ENCODE results near the gene MTFR1L.
"Not testable (repeated sequence)": the region's sequence is repeated elsewhere in the genome, so short reads cannot be mapped to it uniquely, and the experiment has no call there.

MTFR1L gene

DNA sequence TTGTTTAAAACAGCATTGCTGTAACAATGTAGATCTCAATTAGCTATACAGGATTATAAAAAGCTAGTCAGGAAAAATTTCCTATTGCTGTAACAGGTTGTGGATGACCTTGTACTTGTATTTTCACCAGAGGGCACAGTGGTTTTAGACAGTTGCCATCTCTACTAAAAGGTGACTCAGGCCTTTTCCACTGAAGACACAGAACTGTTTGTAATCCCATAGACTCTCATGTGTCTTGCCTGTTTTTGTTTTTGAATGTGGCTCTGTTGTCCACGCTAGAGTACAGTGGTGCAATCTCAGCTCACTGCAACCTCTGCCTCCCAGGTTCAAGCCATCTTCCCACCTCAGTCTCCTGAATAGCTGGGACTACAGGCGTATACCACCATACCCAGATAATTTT, 5.9 kb downstream of the MTFR1L start:
- DNase-seq (ENCODE audit: low read depth in 3 of 3, low spot score in 1 of 3) = no peak

DNA sequence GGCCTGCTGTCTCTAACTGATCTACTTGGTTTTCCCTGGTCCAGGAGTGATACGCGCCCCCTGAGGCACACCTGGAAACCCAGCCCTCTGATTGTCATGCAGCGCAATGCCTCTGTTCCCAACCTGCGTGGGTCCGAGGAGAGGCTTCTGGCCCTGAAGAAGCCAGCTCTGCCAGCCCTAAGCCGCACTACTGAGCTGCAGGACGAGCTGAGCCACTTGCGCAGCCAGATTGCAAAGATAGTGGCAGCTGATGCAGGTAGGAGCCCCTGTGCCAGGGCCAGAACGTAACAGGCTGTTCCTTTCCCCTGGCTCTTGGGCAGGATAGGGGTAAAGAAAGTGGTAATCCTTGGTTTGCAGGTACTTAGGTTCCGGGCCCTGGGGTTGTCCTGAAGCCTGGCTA, 6.8 kb downstream of the MTFR1L start:
- no peak for DNase-seq (ENCODE audit: low read depth in 3 of 3, low spot score in 1 of 3)

DNA sequence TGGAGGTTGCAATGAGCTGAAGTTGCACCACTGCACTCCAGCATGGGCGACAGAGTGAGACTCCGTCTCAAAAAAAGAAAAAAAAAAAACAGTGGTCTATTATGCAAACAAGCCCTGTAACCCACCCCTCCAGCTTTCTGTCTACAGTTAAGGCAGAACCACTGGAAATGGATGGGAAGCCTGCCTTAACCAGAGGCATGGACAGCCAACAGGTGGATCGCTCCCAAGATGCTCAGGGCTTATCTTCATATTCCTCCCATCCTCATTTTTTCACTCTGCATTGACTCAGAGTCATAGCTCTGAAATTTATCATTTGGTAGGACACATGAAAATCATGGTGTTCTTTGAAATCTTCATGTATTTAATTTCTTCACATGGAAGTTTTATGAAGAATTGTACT, 8.7 kb downstream of the MTFR1L start:
- no peak for DNase-seq (ENCODE audit: low read depth in 3 of 3, low spot score in 1 of 3)

DNA sequence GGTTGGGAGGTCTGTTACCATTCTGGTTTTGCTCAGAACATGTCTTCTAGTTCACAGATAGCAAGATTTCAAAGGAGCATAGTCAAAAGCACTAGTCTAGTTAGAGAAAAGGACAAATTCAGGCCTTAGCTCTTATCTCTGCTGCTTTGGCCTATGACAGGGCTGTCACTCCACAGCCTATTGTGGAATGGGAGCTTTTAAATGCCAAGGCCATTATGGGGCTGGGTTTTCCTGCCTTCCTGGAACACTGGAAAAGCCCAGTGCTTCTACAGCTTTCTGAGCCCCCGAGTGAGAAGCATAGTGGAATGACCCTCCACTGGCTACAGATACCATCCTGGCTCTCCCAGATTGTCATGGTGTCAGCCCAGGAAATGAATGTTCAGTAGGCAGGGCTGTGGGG, 9.3 kb downstream of the MTFR1L start:
- DNase-seq (ENCODE audit: low read depth in 3 of 3, low spot score in 1 of 3) = no peak

DNA sequence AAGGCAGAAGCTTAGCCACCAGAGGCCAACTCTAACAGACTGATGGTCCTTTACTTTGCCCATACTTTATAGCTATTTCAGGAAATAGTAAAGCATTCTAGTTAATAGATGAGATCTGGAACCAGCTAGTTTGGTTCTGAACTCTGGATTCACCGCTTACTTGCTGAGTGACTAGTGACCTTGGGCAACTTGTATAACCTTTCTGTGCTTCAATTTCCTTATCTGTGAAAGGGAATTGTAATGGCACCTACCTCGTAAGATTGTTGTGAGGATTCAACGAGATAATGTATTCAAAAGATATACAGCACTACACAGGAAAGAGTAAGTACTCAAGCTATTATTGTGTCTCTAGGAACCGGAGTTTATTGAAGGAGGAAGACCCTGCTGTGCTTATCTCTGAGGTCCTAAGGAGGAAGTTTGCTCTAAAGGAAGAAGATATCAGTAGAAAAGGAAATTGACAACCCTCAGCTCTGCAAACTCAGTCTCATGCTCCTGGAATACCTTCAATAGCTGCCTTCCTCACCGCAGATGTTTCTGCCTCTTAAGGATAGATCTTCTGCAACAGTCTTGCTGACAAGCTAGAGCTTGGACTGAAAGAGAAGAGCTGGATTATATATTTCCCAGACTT, 11.9 kb downstream of the MTFR1L start:
- no peak for DNase-seq (ENCODE audit: low read depth in 3 of 3, low spot score in 1 of 3)

DNA sequence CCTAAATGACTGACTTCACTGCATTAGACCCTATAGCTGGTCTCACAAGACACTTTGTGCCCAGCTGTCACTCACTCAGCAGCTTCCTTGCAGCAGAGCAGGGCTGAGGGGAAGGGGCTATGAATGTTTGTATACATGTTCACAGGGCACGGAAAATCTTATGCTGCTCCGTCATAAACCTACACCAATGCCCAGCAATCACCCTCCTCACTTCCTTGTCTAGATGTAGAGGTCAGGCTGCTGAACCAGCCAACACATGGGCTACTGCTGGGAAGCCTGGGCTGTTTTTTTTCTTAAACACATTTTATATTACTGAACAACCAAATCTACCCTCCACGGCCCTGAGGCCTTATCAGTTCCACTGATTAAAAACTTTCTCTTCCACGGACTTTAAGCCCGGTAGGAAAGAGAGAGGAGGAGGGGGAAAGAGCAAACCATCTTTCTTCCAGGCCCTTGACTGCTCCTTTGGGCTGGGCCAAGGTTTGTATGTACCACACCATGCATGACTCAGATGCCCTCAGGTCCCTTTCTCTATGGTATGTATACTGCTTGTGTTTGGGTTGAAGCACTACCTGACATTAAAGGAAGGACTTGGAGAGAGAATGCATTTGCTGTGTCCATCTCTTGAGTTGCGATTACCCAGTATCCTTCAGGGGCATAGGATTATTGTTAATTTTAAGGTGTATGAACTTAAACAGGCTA, 12.7 kb downstream of the MTFR1L start:
- DNase-seq (ENCODE audit: low read depth in 3 of 3, low spot score in 1 of 3) = no peak

DNA sequence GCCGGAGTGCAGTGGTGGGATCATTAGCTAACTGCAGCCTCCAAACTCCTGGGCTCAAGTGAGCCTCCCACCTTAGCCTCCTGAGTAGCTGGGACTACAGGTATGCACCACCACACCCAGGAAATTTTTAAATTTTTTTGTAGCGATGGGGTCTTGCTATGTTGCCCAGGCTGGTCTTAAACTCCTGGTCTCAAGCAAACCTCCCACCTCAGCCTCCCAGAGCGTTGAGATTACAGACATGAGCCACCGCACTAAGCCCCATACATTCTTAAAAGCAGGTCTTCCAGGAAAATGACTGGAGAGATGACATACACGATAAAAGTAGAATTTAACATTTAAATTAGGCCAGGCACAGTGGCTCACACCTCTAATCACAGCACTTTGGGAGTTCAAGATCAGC, 13.4 kb downstream of the MTFR1L start:
- DNase-seq (ENCODE audit: low read depth in 3 of 3, low spot score in 1 of 3) = no peak

DNA sequence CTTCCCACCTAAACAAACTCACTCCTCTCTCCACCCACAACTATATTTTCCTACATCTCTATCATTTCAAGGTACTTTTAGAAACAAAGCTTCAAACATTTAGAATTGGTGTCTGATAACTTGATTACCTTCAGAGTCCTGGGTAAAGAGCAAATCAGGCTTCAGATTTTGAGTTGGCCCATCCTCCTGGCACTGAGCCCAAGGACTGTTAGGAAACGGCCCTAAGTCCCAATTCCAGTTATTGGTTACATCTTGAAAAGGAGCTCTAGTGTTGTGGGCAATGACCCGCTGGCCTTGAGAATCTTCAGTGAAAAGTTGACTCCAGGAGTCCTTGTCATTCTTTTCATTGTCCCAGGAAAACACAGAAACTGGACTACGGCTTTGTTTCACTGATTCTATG, 15.1 kb downstream of the MTFR1L start:
- DNase-seq (ENCODE audit: low read depth in 3 of 3, low spot score in 1 of 3) = no peak

DNA sequence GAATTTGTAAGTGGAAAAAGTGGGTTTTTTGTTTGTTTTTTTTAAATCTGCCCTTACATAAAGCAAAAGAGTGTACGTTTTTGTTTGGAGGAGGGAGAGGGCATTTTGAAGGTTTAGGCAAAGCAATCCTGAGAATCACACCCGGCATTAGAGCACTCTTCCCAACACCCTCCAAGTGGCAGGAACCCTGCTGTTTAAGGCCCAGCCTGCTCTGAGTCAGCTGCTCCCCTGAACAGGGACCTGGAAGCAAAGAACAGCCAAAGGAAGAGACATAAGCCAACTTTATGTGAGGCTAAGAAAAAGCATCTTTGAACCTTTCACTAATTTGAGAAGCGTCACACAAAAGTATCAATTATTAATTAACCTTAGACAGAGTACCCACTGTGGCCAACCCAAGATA, 16.9 kb downstream of the MTFR1L start:
- DNase-seq (ENCODE audit: low read depth in 3 of 3, low spot score in 1 of 3) = no peak

DNA sequence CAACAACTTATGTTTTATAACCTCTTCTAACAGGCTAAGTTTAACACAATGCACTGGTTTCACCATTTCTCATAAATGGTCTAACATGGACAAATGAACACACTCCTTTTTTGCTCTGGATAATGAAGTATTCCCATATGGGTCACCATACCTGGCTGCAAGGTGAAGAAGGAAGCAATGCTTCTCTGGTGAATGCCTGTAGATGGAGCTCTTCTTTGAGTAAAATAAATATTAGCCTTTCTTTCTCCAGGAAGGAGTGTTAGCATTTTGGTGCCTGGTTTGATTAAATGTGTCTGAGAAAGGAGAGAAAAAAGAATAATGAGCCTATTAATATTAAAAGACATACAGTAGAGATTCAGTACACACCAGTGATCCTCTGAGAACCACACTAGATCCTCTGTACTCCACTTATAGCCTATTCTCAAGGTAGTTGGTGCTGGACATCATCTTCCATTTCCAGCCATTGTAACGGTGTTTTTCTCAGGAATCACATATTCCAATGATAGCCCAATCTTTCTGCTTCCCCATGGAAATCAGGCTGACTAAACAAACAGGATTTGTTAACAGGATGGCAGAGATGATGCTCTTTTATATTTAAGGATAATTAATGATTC, 17.6 kb downstream of the MTFR1L start:
- DNase-seq (ENCODE audit: low read depth in 3 of 3, low spot score in 1 of 3) = no peak

DNA sequence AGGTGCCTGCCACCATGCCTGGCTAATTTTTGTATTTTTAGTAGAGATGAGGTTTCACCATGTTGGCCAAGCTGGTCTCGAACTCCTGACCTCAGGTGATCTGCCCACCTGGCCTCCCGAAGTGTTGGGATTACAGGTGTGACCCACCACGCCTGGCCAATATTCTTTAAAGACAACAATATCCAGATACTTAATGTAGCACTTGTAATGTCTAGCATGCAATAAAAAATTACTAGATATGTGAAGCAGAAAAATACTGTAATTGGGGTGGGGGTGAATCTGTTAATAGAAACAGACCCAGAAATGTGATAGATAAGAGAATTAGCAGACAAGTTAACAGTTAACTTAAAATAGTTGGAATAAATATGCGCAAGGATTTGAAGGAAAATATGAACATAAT, 20.1 kb downstream of the MTFR1L start:
- DNase-seq (ENCODE audit: low read depth in 3 of 3, low spot score in 1 of 3) = not testable (repeated sequence)

DNA sequence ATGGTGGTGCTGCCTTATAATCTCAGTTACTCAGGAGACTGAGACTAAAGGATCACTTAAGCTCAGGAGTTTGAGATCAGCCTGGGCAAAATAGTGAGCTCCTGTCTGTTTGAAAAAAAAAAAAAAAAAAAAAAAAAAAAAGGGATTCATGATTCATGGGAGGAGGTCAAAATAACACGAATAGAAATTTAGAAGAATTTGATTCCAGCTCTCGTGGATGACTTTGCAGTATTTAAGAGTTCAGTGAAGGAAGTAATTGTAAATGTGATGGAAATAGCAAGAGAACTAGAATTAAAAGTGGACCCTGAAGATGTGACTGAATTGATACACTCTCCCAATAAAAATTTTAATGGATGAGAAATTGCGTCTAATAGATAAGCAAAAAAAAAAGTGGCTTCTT, 23.7 kb downstream of the MTFR1L start:
- DNase-seq (ENCODE audit: low read depth in 3 of 3, low spot score in 1 of 3) = no peak

DNA sequence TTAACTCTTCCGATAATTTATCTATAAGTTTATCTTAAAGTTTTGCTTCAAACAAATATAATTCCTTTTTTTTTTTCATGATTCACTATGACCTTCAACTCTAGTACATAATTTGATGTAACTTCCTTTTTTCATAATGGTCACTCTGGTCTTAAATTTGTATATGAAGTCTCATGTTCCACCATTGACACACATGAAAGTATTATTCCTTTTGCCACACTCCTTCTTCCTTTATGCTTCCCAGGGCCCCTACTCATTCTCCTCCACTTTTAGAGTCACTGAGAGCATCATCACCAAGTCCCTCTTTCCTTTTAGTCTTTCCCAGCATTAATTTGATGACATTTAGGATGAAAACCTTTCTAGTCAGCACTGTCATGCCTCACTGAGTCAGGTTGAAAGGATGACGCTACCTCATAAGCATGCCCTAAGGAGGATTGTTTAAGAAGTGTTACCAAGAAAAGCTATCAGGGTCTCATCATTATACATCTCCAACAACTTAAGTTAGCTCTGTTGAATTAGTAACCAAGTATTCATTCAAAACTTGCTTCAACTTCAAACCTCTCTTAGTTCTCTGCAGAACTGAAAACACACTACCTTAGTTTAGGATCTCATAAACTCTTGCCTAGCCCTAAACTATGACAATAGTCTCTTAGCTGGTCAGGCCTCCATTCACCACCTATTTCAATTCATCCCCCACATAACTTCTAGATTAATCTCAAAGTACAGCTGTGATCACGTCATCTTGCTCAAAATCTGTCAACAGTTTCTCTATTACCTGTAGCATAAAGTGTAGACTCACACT, 25.0 kb downstream of the MTFR1L start:
- no peak for DNase-seq (ENCODE audit: low read depth in 3 of 3, low spot score in 1 of 3)

DNA sequence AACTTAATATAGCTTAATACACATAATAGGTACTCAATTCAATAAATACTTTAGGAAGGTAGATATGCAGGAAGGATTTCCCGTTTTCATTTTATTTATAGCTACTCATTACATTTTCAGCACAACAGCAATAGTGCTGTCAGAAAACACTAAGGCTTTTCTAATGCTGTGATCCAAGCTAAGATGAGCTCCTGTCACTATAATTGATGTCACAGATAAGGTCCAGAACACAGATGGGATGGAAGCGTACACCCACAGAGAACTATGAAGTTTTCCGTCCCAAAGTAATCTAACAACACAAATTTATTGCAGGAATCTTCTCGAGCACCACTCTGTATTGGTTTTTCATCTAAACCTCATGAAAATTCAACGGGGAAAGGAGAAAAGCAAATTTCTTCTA, 25.9 kb downstream of the MTFR1L start:
- DNase-seq (ENCODE audit: low read depth in 3 of 3, low spot score in 1 of 3) = no peak

DNA sequence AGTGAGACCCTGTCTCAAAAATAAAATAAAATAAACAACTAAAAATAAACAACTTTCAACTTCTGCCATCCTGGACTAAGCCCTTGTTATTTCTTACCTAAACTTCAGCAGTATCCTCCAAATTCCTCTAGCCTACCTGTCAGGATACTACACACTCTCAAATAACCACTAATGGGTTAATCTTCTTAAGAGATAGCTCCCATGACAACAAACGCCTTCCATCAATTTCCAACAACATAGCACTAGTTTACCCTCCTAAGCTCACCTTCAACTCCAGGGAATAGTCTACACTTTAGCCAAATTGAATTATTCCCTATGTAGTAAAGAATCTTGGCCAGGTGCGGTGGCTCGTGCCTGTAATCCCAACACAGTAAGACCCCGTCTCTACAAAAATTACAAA, 28.2 kb downstream of the MTFR1L start:
- DNase-seq (ENCODE audit: low read depth in 3 of 3, low spot score in 1 of 3) = no peak

DNA sequence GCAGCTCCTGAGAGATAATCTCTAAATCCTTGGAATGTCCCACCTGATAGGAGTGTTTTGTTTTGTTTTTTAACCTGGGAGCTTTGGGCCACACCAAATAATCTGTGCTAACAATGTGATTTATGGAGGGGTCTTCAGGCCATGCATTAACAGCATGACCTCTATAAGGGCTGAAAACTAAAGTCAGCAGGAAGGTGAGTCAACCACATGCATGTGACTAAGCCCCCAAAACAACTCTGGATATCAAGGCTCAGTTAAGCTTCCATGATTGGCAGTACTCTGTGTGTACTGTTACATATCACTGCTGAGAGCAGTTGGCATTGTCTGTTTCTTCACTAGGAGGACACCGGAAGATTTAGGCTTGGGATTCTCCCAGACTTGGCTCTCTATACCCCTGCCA, 28.8 kb downstream of the MTFR1L start:
- no peak for DNase-seq (ENCODE audit: low read depth in 3 of 3, low spot score in 1 of 3)

DNA sequence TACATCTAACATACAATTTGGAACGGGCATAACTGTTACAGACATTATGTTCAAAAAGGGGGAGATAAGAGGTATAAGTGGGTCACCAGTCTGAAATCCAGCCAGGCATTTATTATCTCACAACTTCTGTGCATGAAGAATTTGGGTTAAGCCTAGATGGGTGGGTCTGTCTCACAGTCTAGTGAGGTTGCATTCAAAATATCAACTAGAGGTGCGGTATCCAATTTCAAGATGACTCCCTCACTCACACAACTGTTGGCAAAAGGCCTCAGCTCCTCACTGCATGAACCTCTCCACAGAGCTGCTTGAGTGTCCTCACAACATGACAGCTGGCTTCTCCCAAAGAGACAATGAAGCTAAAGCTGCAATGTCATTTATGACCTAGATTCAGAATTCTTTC, 34.8 kb downstream of the MTFR1L start:
- DNase-seq (ENCODE audit: low read depth in 3 of 3, low spot score in 1 of 3) = no peak

DNA sequence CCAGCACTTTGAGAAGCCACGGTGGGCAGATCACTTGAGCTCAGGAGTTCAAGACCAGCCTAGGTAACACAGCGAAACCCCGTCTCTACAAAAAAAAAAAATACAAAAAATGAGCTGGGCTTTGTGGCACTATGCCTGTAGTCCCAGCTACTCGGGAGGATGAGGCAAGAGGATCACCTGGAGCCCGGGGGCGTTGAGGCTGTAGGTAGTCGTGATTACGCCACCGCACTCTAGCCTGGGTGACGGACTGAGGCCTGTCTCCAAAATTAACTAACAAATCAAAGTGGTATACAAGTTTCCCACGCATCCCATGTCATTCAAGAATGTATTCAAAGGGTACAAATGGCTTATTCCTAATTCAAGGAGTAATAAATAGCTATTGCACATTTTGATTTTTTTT, 37.1 kb downstream of the MTFR1L start:
- DNase-seq (ENCODE audit: low read depth in 3 of 3, low spot score in 1 of 3) = no peak

DNA sequence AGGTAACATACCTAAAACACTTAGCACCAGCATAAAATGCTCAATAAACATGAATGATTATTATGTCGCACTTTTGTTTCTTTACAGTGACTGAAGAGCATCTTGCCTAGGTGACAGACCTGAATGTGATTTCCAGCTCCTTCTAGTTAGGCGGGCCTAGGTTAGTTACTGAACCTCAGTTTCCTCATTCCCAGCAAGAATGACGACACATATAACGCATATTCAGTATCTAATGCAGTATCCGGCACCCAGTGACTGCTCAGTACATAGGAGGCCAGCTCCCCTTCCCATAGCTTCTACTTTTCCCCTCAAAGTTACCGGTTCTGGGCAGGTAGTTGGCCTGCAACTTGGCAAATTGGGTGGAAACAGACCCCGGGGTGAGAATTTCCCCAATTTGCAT, 38.7 kb downstream of the MTFR1L start:
- DNase-seq (ENCODE audit: low read depth in 3 of 3, low spot score in 1 of 3) = no peak

DNA sequence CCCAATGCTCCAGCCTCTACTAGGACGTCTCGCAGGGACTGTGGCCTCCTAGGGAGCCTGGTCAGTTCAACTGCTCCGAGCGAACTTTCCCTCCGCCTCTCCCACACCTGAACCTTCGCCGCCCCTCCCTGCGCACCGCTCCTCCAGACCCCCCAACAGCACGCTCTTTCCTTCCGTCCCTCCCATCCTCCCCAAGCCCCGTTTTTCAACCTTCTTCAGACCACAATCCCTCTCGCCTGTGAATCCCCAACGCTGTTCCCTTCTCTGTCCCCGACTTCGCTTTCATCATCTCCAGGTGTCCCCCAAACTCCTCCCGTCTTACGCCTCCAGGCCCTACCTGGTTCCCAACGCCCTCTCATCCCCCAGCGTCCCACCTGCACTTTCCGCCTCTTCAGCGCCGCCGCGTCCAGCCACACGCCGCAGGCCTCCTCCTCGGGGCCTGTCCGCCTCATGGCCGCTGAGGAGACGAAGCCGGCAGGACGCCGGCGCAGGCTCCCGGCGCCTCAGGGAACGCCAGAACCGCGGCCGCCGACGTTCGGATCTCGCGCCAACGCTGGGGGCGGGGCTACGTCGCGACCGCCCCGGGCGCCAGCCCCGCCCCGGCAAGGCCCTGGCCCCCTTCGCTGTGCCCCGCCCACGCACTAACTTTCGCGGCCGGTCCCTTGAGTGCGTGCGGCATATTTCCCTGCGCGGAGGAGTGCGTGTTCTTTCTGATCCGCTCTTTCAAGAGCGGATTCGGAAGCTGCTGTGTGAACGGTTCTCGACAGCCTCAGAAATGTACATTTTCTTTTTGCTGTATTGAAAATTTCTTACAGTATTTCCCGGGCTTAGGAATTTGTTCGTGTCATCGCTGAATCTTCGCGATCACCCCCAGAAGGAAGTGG, 39.4 kb downstream of the MTFR1L start, which contains the start of gene AUNIP:
Gene AUNIP (minus strand): TSS at position 552 of the 884 bp plus-strand sequence. CDS start 100 bp downstream, at position 452.
- peak; percentile 77 to 87 (median 78) for DNase-seq (ENCODE audit: low read depth in 3 of 3, low spot score in 1 of 3)
